Measurements from ENCODE around the gene WNT5B.
"Not testable (repeated sequence)": the region's sequence is repeated elsewhere in the genome, so short reads cannot be mapped to it uniquely, and the experiment has no call there.

Gene WNT5B

GRCh38 chr12:1595026-1595561 lies 33.9 kb upstream of the WNT5B start:
- TF ChIP-seq ZFP3 (CRISPR knock-in tag; IDR thresholded peaks at IDR 0.05) (no peak), ISL1 (CRISPR knock-in tag; IDR thresholded peaks at IDR 0.05) (no peak), ZNF565 (CRISPR knock-in tag; conservative IDR thresholded peaks at IDR 0.05; ENCODE audit: low read depth) (no peak), PATZ1 (CRISPR knock-in tag; IDR thresholded peaks at IDR 0.05; ENCODE audit: borderline replicate concordance) (no peak), ZNF70 (CRISPR knock-in tag; IDR thresholded peaks at IDR 0.05) (no peak), BACH2 (CRISPR knock-in tag; IDR thresholded peaks at IDR 0.05; ENCODE audit: borderline replicate concordance) (no peak), ZFP30 (CRISPR knock-in tag; IDR thresholded peaks at IDR 0.05) (no peak)
- ATAC-seq: no peak

GRCh38 chr12:1595690-1596347 lies 33.2 kb upstream of the WNT5B start:
- TF ChIP-seq CREB5 (CRISPR knock-in tag; IDR thresholded peaks at IDR 0.05; ENCODE audit: low read depth): no peak
- TF ChIP-seq ZNF70 (CRISPR knock-in tag; IDR thresholded peaks at IDR 0.05): no peak
- TF ChIP-seq TOX (CRISPR knock-in tag; IDR thresholded peaks at IDR 0.05; ENCODE audit: borderline replicate concordance): no peak
- TF ChIP-seq ISL1 (CRISPR knock-in tag; IDR thresholded peaks at IDR 0.05): no peak
- TF ChIP-seq PATZ1 (CRISPR knock-in tag; IDR thresholded peaks at IDR 0.05; ENCODE audit: borderline replicate concordance): no peak
- TF ChIP-seq ZC3H10 (CRISPR knock-in tag; IDR thresholded peaks at IDR 0.05): no peak
- no peak for TF ChIP-seq ZFP3 (CRISPR knock-in tag; IDR thresholded peaks at IDR 0.05)
- TF ChIP-seq GLIS3 (CRISPR knock-in tag; IDR thresholded peaks at IDR 0.05): no peak
- TF ChIP-seq ZFP30 (CRISPR knock-in tag; IDR thresholded peaks at IDR 0.05): no peak
- no peak for ATAC-seq

GRCh38 chr12:1598757-1599156 lies 30.3 kb upstream of the WNT5B start:
- ATAC-seq: no peak
- no peak for TF ChIP-seq ARNTL (CRISPR knock-in tag; IDR thresholded peaks at IDR 0.05; ENCODE audit: borderline replicate concordance, low read depth)
- no peak for TF ChIP-seq ZNF70 (CRISPR knock-in tag; IDR thresholded peaks at IDR 0.05)
- TF ChIP-seq RARB (CRISPR knock-in tag; IDR thresholded peaks at IDR 0.05): no peak
- TF ChIP-seq CSDC2 (CRISPR knock-in tag; IDR thresholded peaks at IDR 0.05): no peak
- no peak for TF ChIP-seq ZFP3 (CRISPR knock-in tag; IDR thresholded peaks at IDR 0.05)
- no peak for TF ChIP-seq SNAI2 (CRISPR knock-in tag; IDR thresholded peaks at IDR 0.05)
- TF ChIP-seq GLIS3 (CRISPR knock-in tag; IDR thresholded peaks at IDR 0.05): no peak
- no peak for TF ChIP-seq ZC3H10 (CRISPR knock-in tag; IDR thresholded peaks at IDR 0.05)
- no peak for TF ChIP-seq TSHZ2 (CRISPR knock-in tag; IDR thresholded peaks at IDR 0.05)
- no peak for TF ChIP-seq PPARA (CRISPR knock-in tag; IDR thresholded peaks at IDR 0.05; ENCODE audit: borderline replicate concordance)
- no peak for TF ChIP-seq PATZ1 (CRISPR knock-in tag; IDR thresholded peaks at IDR 0.05; ENCODE audit: borderline replicate concordance)

- ATAC-seq: not testable (repeated sequence)
These were observed 26.3 kb upstream of the WNT5B start for GRCh38 chr12:1602706-1603105.

Measured in SK-N-SH treated with all-trans-retinoic acid at 6 μM for 48 hours (cell line).